GM23338 (cell line): ENCODE results near the gene YIPF1. TPM values are rescaled to one million over a fixed set of nuclear protein-coding genes. Genes with fewer than 3 reads are reported as not detected.

ENCODE experiments used
- ATAC-seq: fragments of 200-7000 bp; cut with Tn5 transposase; 3 replicates; pipeline ENCODE4 v1.9.1; 2020
- DNase-seq: peaks from one replicate; pipeline ENCODE4 v3.0.0-alpha.2; 2015; ENCODE audit warnings: low spot score
- H2AFZ ChIP-seq: fragments of 200-600 bp; sonication (generic); 2 replicates; pipeline ENCODE4 v1.8.0; 2016; ENCODE audit warnings: antibody characterized with exemption, mild to moderate bottlenecking, moderate library complexity
- H3F3A ChIP-seq: fragments of 200-600 bp; sonication (generic); replicated peaks from 2 replicates; pipeline ENCODE4 v1.8.0; 2017; ENCODE audit warnings: antibody characterized with exemption, mixed run types, low read depth
- H3K27ac ChIP-seq: fragments of 200-600 bp; sonication (generic); 2 replicates; pipeline ENCODE4 v1.6.1; 2016; ENCODE audit warnings: low read depth
- H3K27me3 ChIP-seq: fragments of 200-600 bp; sonication (generic); 2 replicates; pipeline ENCODE4 v1.8.0; 2016; ENCODE audit warnings: mild to moderate bottlenecking, mixed run types, moderate library complexity; ENCODE audit not compliant: insufficient read depth
- H3K36me3 ChIP-seq: fragments of 200-600 bp; sonication (generic); 2 replicates; pipeline ENCODE4 v1.8.0; 2016; ENCODE audit warnings: mild to moderate bottlenecking; ENCODE audit not compliant: insufficient read depth
- H3K4me1 ChIP-seq: fragments of 200-600 bp; sonication (generic); 2 replicates; pipeline ENCODE4 v1.8.0; 2016; ENCODE audit warnings: mild to moderate bottlenecking, moderate library complexity; ENCODE audit not compliant: insufficient read depth
- H3K4me2 ChIP-seq: fragments of 200-600 bp; sonication (generic); 2 replicates; pipeline ENCODE4 v1.7.1; 2017; ENCODE audit warnings: mixed run types
- H3K4me3 ChIP-seq: fragments of 200-600 bp; sonication (generic); 2 replicates; pipeline ENCODE4 v1.6.1; 2016; ENCODE audit warnings: mixed run types
- H3K79me2 ChIP-seq: fragments of 200-600 bp; sonication (generic); replicated peaks from 2 replicates; pipeline ENCODE4 v1.8.0; 2017; ENCODE audit warnings: mild to moderate bottlenecking; ENCODE audit not compliant: insufficient read depth
- H3K9me2 ChIP-seq: fragments of 200-600 bp; sonication (generic); 2 replicates; pipeline ENCODE4 v1.8.0; 2017; ENCODE audit not compliant: insufficient read depth
- H4K20me1 ChIP-seq: fragments of 200-600 bp; sonication (generic); replicated peaks from 2 replicates; pipeline ENCODE4 v1.8.0; 2017; ENCODE audit warnings: mild to moderate bottlenecking; ENCODE audit not compliant: insufficient read depth
- H3K27ac Mint-ChIP-seq: 2 replicates; pipeline ENCODE4 v1.8.0; 2020; ENCODE audit warnings: inconsistent platforms, mild to moderate bottlenecking, moderate library complexity, mixed read lengths
- H3K27me3 Mint-ChIP-seq: 3 replicates; pipeline ENCODE4 v1.8.0; 2022; ENCODE audit warnings: low read depth, mild to moderate bottlenecking, moderate library complexity, mixed read lengths, inconsistent platforms; ENCODE audit not compliant: insufficient read depth, poor library complexity
- H3K36me3 Mint-ChIP-seq: 3 replicates; pipeline ENCODE4 v1.8.0; 2021; ENCODE audit warnings: low read depth, mild to moderate bottlenecking, inconsistent platforms, moderate library complexity, mixed read lengths
- H3K4me1 Mint-ChIP-seq: 3 replicates; pipeline ENCODE4 v1.8.0; 2020; ENCODE audit warnings: mild to moderate bottlenecking, inconsistent platforms, mixed read lengths
- H3K4me3 Mint-ChIP-seq: 3 replicates; pipeline ENCODE4 v1.8.0; 2021; ENCODE audit warnings: moderate library complexity, mild to moderate bottlenecking, inconsistent platforms, mixed read lengths
- H3K9me3 Mint-ChIP-seq: 3 replicates; pipeline ENCODE4 v1.8.0; 2020; ENCODE audit warnings: moderate library complexity, mild to moderate bottlenecking, inconsistent platforms, mixed read lengths
- CREB1 ChIP-seq: fragments of 250-450 bp; sonication (Bioruptor Pico); IDR thresholded peaks from 2 replicates; pipeline ENCODE4 v1.5.0; 2020; ENCODE audit warnings: low read depth, mild to moderate bottlenecking, moderate library complexity
- JUNB ChIP-seq: IDR thresholded peaks from one replicate; pipeline ENCODE4 v1.6.1; 2016; ENCODE audit warnings: antibody characterized with exemption; ENCODE audit not compliant: unreplicated experiment
- POLR2AphosphoS5 ChIP-seq: IDR thresholded peaks from 2 replicates; pipeline ENCODE4 v1.6.1; 2016; ENCODE audit warnings: antibody characterized with exemption, low read depth
- ZNF331 ChIP-seq: fragments of 250-450 bp; sonication (Bioruptor Pico); IDR thresholded peaks from 2 replicates; pipeline ENCODE4 v1.5.0; 2020; ENCODE audit warnings: low read depth, mild to moderate bottlenecking, moderate library complexity
- ZNF462 ChIP-seq: fragments of 250-450 bp; sonication (Bioruptor Pico); IDR thresholded peaks from 2 replicates; pipeline ENCODE4 v1.5.0; 2020; ENCODE audit warnings: mild to moderate bottlenecking, moderate library complexity
- long read RNA-seq: library from polyadenylated mRNA; unstranded; transcript quantifications from one replicate; pipeline ENCODE4 v2.0.0, GENCODE V29; 2020; ENCODE audit not compliant: unreplicated experiment
- polyA plus RNA-seq: library from polyadenylated mRNA; unstranded; fragments of >200 nt; fragmentation: Nextera tagmentation; extraction: Ambion mirVana; gene quantifications from 2 replicates; pipeline ENCODE4 v1.2.1, GENCODE V29; 2016
- total RNA-seq: library from RNA; depleted of rRNA; stranded (reverse); fragments of >200 nt; shearing (Covaris generic); gene quantifications from 2 replicates; pipeline ENCODE4 v1.2.3, GENCODE V29; 2014; rRNA removed
- TF ChIP-seq, protein P1 (sequence below), 2 experiments: fragments of 200-600 bp in 1 of 2; sonication (generic) in 1 of 2; conservative IDR thresholded peaks; 2 replicates each; pipeline versions ENCODE4 v1.5.1 to v1.6.1; 2016 to 2017; ENCODE audit warnings: antibody characterized with exemption in 2 of 2, low read depth in 2 of 2, mild to moderate bottlenecking in 2 of 2, moderate library complexity in 1 of 2
- TF ChIP-seq, protein P2 (sequence below): IDR thresholded peaks from 2 replicates; pipeline ENCODE4 v1.6.1; 2016; ENCODE audit warnings: antibody characterized with exemption

The YIPF1 gene
- total RNA-seq (24.0 and 24.8 TPM in 2 replicates), polyA plus RNA-seq (13.1 and 14.1 TPM in 2 replicates)
- long read RNA-seq, transcript YIPF1-203 (11 exons, 1,602 nt), result major isoform, 6 of 34 reads
- long read RNA-seq, transcript YIPF1-201 (11 exons, 1,858 nt), result minor isoform, 5 of 34 reads
- long read RNA-seq, partial matches to known transcripts, result 1 of 34 reads
- long read RNA-seq, other reads (novel, unspliced or antisense), result 22 of 34 reads

DNA sequence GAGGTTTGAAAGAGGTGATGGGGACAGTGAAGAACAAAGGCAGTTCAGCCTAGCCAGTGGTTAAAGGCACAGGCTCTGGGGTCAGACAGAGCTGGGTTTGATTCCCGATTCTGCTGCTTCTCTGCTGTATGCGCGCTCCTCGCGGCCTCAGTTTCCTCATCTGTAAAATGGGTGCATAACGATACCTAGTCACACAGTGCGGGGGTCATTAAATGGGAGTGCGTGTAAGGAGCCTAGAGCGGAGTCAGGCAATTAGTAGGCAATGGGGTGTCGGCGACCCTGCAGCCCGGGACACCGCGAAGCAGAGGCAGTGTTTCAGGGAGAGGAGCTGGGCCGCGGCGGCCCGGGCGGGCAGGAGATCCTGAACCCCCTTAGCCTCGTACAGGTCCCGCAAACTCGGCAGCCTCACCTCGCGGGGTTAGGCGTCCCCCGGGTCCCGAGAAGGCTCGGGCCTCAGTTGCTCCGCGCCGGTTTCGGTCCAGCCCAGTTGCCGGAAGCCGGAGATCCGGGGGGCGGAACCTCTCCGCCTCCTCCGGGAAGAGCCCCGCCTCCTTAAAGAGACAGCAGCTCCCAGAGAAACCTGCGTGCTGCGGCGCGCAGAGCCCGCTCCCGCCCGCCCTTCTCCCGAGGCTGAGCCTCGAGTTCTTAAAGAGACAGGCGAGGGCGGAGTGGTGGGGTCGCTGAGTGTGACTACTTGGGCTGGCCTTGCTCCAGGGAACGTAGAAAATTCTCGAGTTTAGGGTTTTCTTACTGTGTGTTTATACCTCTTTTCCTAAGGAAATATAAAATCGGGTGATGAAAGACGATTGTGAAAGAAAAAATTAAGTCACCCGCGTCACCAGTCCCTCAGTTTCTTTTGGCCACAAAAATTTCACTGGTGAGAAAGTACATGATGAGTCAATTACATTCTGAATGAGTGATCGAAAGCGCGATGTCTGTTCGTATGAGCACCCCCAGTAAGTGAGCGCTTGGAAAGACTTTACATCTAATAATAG, at the start of gene YIPF1:
Gene YIPF1 (minus strand): TSS at position 494 of the 995 bp plus-strand sequence. CDS start 860 bp downstream, outside the sequence.
- Mint-ChIP-seq H3K4me1 (peaks cover 10% of the 10 kb centered on the region; the same call in 2 of the 3 replicates), H3K9me3 (no peaks in the 10 kb centered on the region), H3K36me3 (peaks cover 3% of the 10 kb centered on the region; the same call in 2 of the 3 replicates), H3K27me3 (peaks cover 10% of the 10 kb centered on the region), H3K27ac (peak within 1 kb of the TSS; percentile 93), H3K4me3 (peak within 1 kb of the TSS; percentile 98)
- Histone ChIP-seq H3K4me3 (peak within 1 kb of the TSS; percentile 80), H3K9me2 (no peaks in the 10 kb centered on the region), H3K36me3 (no peaks in the 10 kb centered on the region; the same call in 1 of the 2 replicates), H2AFZ (peak within 1 kb of the TSS; percentile 94), H3K4me2 (peak within 1 kb of the TSS; percentile 80), H3K27me3 (no peaks in the 10 kb centered on the region), H3K27ac (no peak within 1 kb of the TSS), H3K4me1 (peaks cover 5% of the 10 kb centered on the region; the same call in 1 of the 2 replicates), H4K20me1 (no peaks in the 10 kb centered on the region), H3K79me2 (no peaks in the 10 kb centered on the region), H3F3A (no peaks in the 10 kb centered on the region; the same call in 1 of the 2 replicates)
- DNase-seq (peak; percentile 95), ATAC-seq (peak; percentile 98)
- TF ChIP-seq ZNF331, result no peak
- TF ChIP-seq JUNB, result no peak
- peak; percentile 79 for TF ChIP-seq POLR2AphosphoS5
- TF ChIP-seq, protein P1, sequence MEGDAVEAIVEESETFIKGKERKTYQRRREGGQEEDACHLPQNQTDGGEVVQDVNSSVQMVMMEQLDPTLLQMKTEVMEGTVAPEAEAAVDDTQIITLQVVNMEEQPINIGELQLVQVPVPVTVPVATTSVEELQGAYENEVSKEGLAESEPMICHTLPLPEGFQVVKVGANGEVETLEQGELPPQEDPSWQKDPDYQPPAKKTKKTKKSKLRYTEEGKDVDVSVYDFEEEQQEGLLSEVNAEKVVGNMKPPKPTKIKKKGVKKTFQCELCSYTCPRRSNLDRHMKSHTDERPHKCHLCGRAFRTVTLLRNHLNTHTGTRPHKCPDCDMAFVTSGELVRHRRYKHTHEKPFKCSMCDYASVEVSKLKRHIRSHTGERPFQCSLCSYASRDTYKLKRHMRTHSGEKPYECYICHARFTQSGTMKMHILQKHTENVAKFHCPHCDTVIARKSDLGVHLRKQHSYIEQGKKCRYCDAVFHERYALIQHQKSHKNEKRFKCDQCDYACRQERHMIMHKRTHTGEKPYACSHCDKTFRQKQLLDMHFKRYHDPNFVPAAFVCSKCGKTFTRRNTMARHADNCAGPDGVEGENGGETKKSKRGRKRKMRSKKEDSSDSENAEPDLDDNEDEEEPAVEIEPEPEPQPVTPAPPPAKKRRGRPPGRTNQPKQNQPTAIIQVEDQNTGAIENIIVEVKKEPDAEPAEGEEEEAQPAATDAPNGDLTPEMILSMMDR (conservative IDR thresholded peaks at IDR 0.05; ENCODE audit: low read depth in 2 of 2), result no peak
- TF ChIP-seq, protein P2, sequence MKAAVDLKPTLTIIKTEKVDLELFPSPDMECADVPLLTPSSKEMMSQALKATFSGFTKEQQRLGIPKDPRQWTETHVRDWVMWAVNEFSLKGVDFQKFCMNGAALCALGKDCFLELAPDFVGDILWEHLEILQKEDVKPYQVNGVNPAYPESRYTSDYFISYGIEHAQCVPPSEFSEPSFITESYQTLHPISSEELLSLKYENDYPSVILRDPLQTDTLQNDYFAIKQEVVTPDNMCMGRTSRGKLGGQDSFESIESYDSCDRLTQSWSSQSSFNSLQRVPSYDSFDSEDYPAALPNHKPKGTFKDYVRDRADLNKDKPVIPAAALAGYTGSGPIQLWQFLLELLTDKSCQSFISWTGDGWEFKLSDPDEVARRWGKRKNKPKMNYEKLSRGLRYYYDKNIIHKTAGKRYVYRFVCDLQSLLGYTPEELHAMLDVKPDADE, result peak; percentile 33; the same call in 1 of the 2 replicates

DNA sequence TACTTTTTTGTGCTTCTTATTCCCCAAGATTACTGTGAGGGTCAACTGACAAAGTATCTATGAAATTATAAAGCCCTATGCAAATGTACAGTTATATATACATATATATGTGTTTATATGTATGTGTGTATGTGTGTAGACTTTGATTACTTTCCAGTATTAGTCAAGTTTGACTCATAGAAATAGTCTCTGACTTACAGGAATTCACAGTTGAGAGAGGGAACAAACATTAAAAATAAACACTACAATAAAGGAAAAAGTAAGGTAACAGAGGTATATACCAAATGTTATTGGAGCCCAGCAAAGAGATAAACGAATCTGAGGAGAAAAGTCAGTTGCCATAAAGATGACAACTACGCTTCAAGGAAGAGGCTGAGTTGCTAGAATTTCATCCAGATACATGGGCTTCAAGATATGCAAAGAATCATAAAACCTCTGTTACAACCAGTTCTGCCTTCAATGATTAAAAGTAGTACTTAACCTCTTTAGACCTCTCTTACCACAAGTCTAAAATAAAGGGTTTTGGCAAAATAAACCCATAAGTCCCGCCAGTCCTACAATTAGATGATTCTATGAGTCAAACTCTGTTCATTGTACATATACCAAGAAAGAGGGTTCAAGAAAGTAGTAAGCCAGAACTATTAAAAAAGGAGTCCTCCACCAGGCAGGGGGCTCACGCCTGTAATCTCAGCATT, 48.7 kb upstream of the YIPF1 start:
- Mint-ChIP-seq H3K36me3 (peaks cover 20% of the 10 kb centered on the region), H3K4me1 (peaks cover 9% of the 10 kb centered on the region), H3K27me3 (peaks cover under 1% of the 10 kb centered on the region), H3K27ac (no peak overlapping the region), H3K4me3 (no peak overlapping the region), H3K9me3 (peaks cover 19% of the 10 kb centered on the region)
- Histone ChIP-seq H3K9me2 (no peaks in the 10 kb centered on the region), H2AFZ (no peak overlapping the region), H4K20me1 (no peaks in the 10 kb centered on the region), H3K4me2 (no peak overlapping the region), H3K36me3 (no peaks in the 10 kb centered on the region), H3K4me1 (0 out of 2 replicates have a peak, but pooled peaks cover 10% of the 10 kb centered on the region), H3K27me3 (no peaks in the 10 kb centered on the region), H3K79me2 (0 out of 2 replicates have a peak, but pooled peaks cover 3% of the 10 kb centered on the region), H3K4me3 (no peak overlapping the region), H3F3A (no peaks in the 10 kb centered on the region), H3K27ac (no peak overlapping the region)
- ATAC-seq (no peak), DNase-seq (no peak)
- TF ChIP-seq ZNF462 (CRISPR knock-in tag) (no peak), CREB1 (CRISPR knock-in tag) (no peak)
